ENCODE measurements around the gene ATXN10. TPM values are rescaled to one million over a fixed set of nuclear protein-coding genes. Genes with fewer than 3 reads are reported as not detected.

Gene ATXN10
- total and polyA plus RNA-seq, 10 of the 15 experiments (the other 5 are each of a cell fraction or from before 2014, with no cell fraction given): 29.2 to 249 (median 146) TPM

- TF ChIP-seq BCLAF1 (IDR thresholded peaks at IDR 0.05) (no peak), RAD21 (IDR thresholded peaks at IDR 0.05; ENCODE audit: insufficient read depth, low read depth, low read length) (no peak), ZSCAN29 (IDR thresholded peaks at IDR 0.05) (no peak), SUPT20H (IDR thresholded peaks at IDR 0.05; ENCODE audit: borderline replicate concordance, control insufficient read depth, low read depth, low read length) (no peak), ZNF384 (IDR thresholded peaks at IDR 0.05; ENCODE audit: borderline replicate concordance, low read depth, low read length) (no peak), PBX3 (IDR thresholded peaks at IDR 0.05; ENCODE audit: insufficient replicate concordance, low read depth, low read length) (no peak), CBX3 (IDR thresholded peaks at IDR 0.05; ENCODE audit: borderline replicate concordance, low read depth) (no peak), POLR2AphosphoS2 (IDR thresholded peaks at IDR 0.05; ENCODE audit: low read depth, low read length) (no peak), CEBPB (IDR thresholded peaks at IDR 0.05; ENCODE audit: borderline replicate concordance in 1 of 2, low read depth in 2 of 2, low read length in 2 of 2) (no peak)
Measured at GRCh38 chr22:45805413-45805812, 133.8 kb downstream of the ATXN10 start (continued).

Data from GM12878 (cell line).